Mammary epithelial cell (primary cell): ENCODE results near the gene DPF3.

Source experiments
- CTCF ChIP-seq, 2 donors: IDR thresholded peaks in 1 of 2; conservative IDR thresholded peaks in 1 of 2; 2 replicates each; pipeline ENCODE4 v1.5.1; 2011 to 2012; ENCODE audit warnings: inconsistent platforms in 2 of 2, low read length in 2 of 2, mild to moderate bottlenecking in 2 of 2, control low read depth in 1 of 2, low read depth in 1 of 2; ENCODE audit not compliant: insufficient read depth in 1 of 2; ENCODE audit errors: extremely low read depth in 1 of 2
- EZH2 ChIP-seq: IDR thresholded peaks from 2 replicates; pipeline ENCODE4 v1.6.1; 2012; ENCODE audit warnings: low read length, inconsistent platforms, borderline replicate concordance

DNA sequence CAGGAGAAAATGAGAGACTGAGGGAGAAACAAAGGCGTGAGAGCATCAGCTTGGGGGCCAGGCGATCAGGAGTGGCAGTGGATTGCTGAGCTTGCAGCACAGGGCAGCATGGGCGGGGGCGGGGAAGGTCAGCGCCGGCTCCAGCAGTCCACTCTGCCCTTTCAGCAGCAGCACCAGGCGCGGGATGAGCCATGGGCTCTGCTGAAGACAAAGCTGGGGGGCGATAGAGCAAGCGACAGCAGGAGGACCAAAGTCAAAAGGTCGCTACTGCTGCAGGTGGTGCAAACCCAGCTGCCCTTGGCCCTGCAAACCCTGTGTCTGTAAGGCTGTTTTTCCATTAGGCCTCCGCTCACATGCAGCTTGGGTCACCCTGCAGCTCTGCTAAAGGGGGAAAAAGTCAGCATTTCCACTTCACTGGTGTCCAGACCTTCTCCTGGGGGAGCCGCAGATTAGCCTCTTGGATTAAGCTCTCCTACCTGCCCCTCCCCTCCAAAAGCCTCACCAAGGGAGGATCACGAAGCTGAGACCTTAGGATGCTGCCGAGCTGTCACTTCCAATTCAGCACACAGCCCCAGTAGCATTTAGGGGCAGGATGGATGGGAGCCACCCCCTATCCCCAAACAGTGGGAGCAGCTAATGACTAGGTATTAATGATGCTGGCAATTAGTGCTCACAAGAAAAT is 204.8 kb downstream of the DPF3 start:
- no peak for TF ChIP-seq CTCF (conservative IDR thresholded peaks at IDR 0.05 in 1 of 2, IDR thresholded peaks at IDR 0.05 in 1 of 2; ENCODE audit: extremely low read depth in 1 of 2, insufficient read depth in 1 of 2, low read depth in 1 of 2, low read length in 2 of 2)
- no peak for TF ChIP-seq EZH2
